Occipital lobe (tissue), 2 donors: Measurements from ENCODE around the gene LRRC4B. TPM values are rescaled to one million over a fixed set of nuclear protein-coding genes. Genes with fewer than 3 reads are reported as not detected.
"Not testable (repeated sequence)": the region's sequence is repeated elsewhere in the genome, so short reads cannot be mapped to it uniquely, and the experiment has no call there.

ENCODE experiments used
- DNase-seq: peaks from one replicate; lab custom pipeline; 2025; lab: John Stamatoyannopoulos, UW
- total RNA-seq: library from RNA; depleted of rRNA; stranded (reverse); fragments of >200 nt; gene quantifications from one replicate; pipeline ENCODE4 v1.2.3, GENCODE V29; 2014

The LRRC4B gene
- total RNA-seq, 1 donor from 2014 or later = 75.8 TPM

- DNase-seq = no peak
Observed at GRCh38 chr19:50552540-50552939, 15.7 kb downstream of the LRRC4B start.

GRCh38 chr19:50551715-50552187 lies 16.5 kb downstream of the LRRC4B start:
- DNase-seq = peak; percentile 58

- no peak for DNase-seq
Observed at GRCh38 chr19:50551034-50551714, 17.1 kb downstream of the LRRC4B start.

- DNase-seq = no peak
Observed at GRCh38 chr19:50550594-50550966, 17.7 kb downstream of the LRRC4B start.

GRCh38 chr19:50549927-50550593 lies 18.2 kb downstream of the LRRC4B start:
- DNase-seq = no peak

- no peak for DNase-seq
Observed at GRCh38 chr19:50549059-50549926, 18.9 kb downstream of the LRRC4B start.

GRCh38 chr19:50548191-50549058 lies 19.8 kb downstream of the LRRC4B start:
- peak; percentile 28 for DNase-seq

GRCh38 chr19:50547385-50548190 lies 20.6 kb downstream of the LRRC4B start:
- peak; percentile 28 for DNase-seq

- DNase-seq = no peak
Observed at GRCh38 chr19:50546527-50547221, 21.6 kb downstream of the LRRC4B start.

GRCh38 chr19:50542943-50543342 lies 25.3 kb downstream of the LRRC4B start:
- DNase-seq = no peak

- peak; percentile 74 for DNase-seq
Observed at GRCh38 chr19:50537769-50538230, 30.4 kb downstream of the LRRC4B start.

GRCh38 chr19:50537306-50537685 lies 30.9 kb downstream of the LRRC4B start:
- DNase-seq = no peak

- peak; percentile 34 for DNase-seq
Observed at GRCh38 chr19:50536662-50537305, 31.5 kb downstream of the LRRC4B start.

- no peak for DNase-seq
Observed at GRCh38 chr19:50535672-50536187, 32.5 kb downstream of the LRRC4B start.

- no peak for DNase-seq
Observed at GRCh38 chr19:50534478-50534877, 33.8 kb downstream of the LRRC4B start.

- no peak for DNase-seq
Observed at GRCh38 chr19:50532952-50533351, 35.3 kb downstream of the LRRC4B start.

GRCh38 chr19:50531171-50531612 lies 37.0 kb downstream of the LRRC4B start:
- DNase-seq = no peak

GRCh38 chr19:50528052-50528451 lies 40.2 kb downstream of the LRRC4B start:
- DNase-seq = not testable (repeated sequence)

GRCh38 chr19:50522881-50523280 lies 45.4 kb downstream of the LRRC4B start:
- no peak for DNase-seq
